Stimulated activated CD4-positive, alpha-beta T cell treated with anti-CD3 and anti-CD28 coated beads, Interleukin-12 subunit alpha, Interleukin-12 subunit beta, amount 100 ng/mL, for 24 hours (primary cell): Measurements from ENCODE around the gene PLXND1.
"Not testable (repeated sequence)": the region's sequence is repeated elsewhere in the genome, so short reads cannot be mapped to it uniquely, and the experiment has no call there.

Experiments
- DNase-seq, 2 experiments: peaks; one replicate each; pipeline ENCODE4 v3.0.0-alpha.2; 2020; ENCODE audit warnings: low read depth in 2 of 2

Gene PLXND1, protein sequence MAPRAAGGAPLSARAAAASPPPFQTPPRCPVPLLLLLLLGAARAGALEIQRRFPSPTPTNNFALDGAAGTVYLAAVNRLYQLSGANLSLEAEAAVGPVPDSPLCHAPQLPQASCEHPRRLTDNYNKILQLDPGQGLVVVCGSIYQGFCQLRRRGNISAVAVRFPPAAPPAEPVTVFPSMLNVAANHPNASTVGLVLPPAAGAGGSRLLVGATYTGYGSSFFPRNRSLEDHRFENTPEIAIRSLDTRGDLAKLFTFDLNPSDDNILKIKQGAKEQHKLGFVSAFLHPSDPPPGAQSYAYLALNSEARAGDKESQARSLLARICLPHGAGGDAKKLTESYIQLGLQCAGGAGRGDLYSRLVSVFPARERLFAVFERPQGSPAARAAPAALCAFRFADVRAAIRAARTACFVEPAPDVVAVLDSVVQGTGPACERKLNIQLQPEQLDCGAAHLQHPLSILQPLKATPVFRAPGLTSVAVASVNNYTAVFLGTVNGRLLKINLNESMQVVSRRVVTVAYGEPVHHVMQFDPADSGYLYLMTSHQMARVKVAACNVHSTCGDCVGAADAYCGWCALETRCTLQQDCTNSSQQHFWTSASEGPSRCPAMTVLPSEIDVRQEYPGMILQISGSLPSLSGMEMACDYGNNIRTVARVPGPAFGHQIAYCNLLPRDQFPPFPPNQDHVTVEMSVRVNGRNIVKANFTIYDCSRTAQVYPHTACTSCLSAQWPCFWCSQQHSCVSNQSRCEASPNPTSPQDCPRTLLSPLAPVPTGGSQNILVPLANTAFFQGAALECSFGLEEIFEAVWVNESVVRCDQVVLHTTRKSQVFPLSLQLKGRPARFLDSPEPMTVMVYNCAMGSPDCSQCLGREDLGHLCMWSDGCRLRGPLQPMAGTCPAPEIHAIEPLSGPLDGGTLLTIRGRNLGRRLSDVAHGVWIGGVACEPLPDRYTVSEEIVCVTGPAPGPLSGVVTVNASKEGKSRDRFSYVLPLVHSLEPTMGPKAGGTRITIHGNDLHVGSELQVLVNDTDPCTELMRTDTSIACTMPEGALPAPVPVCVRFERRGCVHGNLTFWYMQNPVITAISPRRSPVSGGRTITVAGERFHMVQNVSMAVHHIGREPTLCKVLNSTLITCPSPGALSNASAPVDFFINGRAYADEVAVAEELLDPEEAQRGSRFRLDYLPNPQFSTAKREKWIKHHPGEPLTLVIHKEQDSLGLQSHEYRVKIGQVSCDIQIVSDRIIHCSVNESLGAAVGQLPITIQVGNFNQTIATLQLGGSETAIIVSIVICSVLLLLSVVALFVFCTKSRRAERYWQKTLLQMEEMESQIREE (N-terminal part only)

DNA sequence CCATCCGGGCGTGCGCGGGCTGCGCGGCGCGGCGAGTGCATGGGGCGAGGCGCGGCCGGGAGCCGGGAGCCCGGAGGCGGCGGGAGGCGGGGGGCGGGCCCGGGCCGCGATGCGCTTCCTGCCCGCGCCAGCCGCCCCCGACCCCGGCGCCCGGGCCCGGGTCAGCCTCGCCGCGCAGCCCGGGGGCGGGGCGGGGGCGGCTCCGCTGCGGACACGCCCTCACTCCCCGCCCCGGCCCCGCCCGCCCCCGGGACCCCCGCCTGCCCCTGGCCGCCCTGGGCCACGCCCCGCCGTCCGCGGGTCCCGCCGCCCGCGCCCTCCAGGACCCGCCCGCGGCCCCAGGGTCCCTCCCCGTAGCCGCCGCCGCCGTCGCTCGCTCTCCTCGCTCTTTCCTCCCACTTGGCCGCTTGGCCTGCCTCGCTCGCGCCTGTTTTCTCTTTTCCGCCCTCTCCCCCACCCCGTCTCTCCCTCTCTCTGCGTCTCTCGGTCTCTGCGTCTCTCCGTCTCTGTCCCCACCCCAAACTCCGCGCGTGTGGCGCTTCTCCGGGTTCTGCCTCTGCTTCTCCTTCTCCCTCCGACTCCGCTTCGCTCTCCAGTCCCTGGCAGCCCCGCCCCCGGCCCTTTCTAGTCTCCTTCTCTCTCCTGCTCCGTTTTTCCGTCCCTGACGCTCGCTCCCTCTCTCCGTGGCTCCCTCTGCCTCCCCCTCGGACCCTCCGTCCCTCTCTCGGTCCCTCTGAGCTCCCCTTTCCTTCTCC, at the start of gene PLXND1:
PLXND1 (minus strand) TSS at position 41 of the 755 bp plus-strand sequence; CDS start at position 4, 37 bp downstream.
- peak in 1 of 2 experiments; percentile 15 for DNase-seq

DNA sequence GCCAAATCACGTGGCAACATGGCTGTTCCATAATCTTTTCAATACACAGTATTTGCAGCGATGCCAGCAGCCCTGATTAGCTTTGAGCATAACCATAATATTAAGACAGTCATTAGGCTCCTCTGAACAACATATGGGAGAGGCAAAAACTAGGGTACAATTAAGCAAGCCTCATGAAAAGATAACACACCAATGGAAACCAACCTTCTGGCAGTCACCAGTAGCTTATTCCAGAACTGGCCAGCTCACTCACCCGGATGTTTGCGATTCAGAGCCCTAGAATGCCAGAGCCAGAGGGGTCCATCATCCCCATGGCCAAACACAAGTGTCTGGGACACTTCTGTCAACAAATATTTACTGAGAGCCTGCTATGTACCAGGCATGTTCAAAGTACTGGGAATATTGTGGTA, 48.8 kb upstream of the PLXND1 start:
- DNase-seq: no peak

DNA sequence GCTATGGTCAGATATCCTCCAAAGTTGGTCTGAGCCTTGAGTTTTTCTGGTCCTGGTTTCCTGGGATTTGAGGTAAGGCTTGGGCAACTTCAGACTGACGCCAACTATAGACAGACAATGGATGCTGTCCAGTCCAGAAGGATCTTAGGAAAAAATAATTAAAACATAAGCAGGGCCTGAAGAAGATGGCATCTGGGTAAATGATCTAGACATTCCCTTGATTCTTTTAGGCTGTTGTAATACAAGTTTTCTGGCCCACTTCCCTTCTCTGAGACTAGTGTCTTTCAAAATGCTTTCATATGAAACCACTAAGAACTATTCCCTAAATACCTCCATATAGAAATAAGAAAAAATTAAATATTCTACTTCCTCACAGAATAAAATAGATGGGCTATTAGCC, 47.7 kb upstream of the PLXND1 start:
- DNase-seq: no peak

DNA sequence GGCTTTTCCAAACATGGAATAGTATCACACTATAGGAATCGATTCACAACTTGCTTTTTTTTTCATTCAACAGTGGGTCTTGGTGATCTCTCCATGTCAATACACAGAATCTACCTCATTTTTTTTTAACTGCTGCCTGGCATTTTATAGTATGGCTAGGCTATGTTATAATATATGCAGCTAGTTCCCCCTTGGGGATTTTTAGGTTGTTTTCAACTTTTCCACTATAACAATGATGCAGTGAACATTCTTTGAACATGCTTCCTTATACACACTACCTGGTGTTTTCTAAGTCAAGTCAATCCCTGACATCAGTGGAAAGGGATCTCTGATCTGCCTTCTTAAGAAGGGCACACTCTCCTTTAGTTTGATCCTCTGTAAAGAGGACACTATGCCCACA, 46.5 kb upstream of the PLXND1 start:
- DNase-seq: no peak

DNA sequence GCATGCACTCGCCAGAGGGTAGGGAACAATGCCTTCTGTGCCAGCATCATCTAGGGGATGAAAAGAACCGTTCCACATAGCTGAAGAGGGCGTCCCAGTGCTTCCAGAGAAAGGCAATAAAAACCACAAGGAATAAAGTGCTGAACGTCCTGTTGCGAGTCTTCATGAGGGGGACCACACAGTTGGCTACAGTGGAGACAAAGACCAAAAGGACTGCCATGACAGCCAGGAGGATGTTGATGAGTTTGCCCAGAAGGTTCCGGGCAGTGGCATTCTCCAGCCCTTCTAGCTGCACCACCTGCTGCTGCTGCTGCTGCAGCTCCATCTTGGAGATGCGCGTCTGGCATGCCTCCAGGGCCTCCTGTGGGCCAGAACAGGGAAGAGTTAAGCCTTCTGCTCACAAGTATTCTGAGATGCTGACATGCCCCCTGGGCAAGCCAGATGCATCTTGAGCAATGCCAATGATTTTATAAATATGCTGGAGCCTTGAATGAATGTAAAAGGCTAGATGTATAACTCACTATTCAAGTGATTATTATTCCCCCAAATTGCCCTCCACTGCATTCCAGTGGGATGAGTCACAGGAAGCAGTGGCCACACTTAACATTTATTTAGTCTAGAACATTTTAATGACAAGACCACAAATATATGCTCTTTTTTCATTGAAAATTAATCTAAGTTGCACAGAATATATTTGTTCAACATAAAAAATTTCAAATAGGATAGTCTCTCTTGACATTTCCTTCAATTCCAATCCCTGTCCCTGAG, 45.1 kb upstream of the PLXND1 start:
- DNase-seq: no peak

DNA sequence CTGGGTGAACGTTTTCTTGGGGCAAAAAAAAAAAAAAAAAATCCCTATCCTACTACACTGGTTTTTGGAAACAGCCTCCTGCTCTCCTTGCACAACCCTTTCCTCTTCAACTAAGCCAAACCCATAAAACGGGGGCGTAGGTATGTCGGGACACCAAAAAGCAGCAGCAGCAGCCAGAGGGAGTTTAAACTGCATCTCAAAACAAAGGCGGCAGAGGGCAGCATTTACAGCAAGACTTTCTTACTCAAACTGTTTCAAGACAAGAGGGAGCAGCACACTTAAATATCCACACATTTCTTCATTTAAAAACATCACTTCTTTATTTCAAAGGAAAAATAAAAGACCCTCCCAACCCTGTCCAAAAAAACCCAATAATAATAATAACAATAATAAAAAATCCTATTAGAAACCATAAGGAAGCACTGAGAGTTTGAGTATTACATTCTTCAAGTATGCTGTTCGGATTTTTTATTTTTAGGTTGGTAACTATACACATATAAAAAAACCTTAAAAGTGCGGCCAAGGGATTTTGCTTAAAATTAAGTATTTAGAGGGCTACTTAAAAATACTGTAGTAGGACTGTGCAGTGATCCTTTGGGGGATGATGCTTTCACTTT, 43.9 kb upstream of the PLXND1 start:
- peak in 1 of 2 experiments; percentile 43 for DNase-seq

DNA sequence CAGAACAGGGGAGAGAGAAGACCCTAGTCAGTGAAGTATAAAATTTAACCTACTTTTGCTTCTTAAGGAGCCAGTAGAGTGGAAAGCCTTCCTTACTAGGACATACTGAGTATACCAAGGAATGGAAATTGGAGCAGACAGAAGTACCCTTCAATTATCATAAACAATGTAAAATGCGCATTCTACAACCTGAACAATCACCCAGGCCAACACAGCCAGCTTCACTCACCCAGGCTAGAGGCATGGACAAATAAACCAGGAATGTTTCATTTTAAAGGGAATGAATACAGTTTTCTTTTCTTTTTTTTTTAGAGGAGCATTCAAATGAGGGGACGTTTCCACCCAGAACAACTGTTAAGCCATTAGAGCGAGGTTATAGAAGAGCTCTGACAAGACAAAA, 41.9 kb upstream of the PLXND1 start:
- DNase-seq: no peak

DNA sequence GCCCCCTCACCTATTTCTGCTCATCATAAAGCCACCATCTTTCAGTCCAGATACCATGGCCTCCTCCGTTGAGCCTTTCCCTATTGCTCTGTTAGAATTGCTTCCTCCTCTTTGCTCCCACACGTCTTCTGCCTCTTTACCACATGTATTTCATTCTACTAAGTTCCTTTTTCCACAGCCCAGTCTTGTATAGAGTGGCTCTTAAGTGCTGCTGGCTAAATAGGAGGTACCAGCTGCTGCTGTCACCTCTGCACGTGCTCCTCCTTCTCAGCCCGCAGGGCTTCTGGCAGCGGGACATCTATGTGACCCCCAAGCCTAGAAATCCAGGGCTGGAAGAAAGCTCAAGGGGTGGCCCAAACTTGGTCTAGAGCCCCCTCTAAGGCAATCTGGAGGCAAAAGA, 38.8 kb upstream of the PLXND1 start:
- DNase-seq: no peak

DNA sequence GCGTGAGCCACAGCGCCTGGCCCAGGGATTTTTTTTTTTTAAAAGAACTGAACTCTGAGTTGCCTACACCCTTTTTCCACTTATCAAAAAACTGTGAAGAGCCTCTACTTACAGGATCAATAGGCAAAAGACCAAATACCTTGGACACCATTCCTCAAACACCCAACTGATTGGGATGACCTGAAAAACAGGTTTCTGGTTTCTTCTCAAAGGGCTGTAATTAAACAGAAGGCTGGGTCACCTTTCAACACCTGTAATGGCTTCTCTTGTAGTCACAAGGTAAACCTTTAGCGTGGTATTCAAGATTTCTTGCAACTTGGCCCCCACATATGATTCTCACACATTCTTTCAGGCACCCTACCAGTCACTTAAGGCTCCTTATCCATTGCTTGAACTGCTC, 38.4 kb upstream of the PLXND1 start:
- no peak for DNase-seq

DNA sequence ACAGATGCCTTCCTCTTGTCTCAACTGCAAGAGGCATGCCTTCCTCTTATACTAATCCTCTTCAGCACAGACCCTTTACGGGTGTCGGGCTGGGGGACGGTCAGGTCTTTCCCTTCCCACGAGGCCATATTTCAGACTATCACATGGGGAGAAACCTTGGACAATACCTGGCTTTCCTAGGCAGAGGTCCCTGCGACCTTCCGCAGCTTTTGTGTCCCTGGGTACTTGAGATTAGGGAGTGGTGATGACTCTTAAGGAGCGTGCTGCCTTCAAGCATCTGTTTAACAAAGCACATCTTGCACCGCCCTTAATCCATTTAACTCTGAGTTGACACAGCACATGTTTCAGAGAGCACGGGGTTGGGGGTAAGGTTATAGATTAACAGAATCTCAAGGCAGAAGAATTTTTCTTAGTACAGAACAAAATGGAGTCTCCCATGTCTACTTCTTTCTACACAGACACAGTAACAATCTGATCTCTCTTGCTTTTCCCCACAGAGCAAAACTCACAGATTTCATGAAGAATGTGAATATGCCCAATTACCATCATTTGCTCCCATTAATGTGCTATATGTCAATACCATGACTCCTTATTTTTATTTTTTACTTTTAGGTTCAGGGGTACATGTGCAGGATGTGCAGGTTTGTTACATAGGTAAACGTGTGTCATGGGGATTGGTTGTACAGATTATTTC, 35.2 kb upstream of the PLXND1 start:
- DNase-seq: not testable (repeated sequence)

DNA sequence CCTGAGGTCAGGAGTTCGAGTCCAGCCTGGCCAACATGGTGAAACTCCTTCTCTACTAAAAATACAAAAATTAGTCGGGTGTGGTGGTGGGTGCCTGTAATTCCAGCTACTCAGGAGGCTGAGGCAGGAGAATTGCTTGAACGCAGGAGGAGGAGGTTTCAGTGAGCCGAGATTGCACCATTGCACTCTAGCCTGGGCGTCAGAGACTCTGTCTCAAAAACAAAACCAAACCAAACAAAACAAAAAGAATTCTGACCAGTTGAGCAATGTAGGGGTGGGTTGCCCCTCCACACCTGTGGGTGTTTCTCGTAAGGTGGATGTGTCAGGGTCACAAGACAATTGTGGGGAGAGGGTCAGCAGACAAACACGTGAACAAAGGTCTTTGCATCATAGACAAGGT, 34.5 kb upstream of the PLXND1 start:
- not testable (repeated sequence) for DNase-seq

DNA sequence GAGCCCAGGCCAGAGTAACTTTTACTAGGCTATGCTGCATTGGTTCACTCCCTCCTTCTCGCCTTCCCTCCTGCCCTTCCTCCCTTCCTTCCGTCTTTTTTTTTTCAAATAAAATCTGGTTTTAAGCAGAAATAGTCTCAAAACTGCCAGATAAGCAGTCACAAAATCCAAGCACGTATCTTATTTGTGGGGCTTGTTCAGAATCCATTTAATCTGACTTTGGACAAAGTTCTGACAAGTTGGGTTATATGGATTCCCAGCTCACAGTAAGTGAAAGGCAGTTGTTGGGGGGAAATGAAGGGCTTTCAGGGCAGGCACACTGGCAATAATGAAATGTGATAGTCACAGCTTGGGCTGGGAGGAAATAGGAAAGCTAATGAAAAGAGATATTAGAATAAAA, 32.0 kb upstream of the PLXND1 start:
- no peak for DNase-seq

DNA sequence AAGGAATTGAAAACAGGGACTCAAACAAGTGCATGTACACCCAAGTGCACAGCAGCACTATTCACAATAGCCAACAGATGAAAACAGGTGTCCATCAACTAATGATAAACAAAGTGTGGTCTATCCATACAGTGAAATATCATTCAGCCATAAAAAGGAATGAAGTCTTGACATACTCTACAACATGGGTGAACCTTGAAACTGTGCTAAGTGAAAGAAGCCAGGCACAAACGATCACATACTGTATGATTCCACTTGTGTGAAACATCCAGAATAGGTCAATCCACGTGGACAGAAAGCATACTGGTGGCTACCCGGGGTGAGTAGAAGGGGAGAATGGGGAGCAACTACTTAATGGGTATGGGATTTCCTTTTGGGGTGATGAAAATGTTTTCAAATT, 29.6 kb upstream of the PLXND1 start:
- DNase-seq: no peak

DNA sequence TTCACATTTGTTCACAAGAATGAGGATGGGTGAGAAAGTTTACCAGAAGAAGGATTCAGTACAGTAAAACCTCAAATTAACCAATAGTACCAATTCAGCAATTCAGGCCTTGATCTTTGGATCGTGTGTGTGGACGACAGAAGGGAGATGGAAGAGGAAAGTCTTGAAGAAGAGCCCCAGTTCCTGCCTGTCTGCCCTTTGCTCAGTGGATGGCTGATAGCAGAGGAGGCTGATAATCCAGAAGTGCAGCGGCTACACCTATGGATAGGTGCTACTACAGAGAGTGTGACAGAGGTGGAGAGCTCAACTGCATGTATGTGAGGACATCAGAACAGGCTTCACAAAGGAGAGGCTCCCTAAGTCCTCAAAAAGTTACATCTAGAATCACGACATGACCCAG, 29.2 kb upstream of the PLXND1 start:
- DNase-seq: no peak

DNA sequence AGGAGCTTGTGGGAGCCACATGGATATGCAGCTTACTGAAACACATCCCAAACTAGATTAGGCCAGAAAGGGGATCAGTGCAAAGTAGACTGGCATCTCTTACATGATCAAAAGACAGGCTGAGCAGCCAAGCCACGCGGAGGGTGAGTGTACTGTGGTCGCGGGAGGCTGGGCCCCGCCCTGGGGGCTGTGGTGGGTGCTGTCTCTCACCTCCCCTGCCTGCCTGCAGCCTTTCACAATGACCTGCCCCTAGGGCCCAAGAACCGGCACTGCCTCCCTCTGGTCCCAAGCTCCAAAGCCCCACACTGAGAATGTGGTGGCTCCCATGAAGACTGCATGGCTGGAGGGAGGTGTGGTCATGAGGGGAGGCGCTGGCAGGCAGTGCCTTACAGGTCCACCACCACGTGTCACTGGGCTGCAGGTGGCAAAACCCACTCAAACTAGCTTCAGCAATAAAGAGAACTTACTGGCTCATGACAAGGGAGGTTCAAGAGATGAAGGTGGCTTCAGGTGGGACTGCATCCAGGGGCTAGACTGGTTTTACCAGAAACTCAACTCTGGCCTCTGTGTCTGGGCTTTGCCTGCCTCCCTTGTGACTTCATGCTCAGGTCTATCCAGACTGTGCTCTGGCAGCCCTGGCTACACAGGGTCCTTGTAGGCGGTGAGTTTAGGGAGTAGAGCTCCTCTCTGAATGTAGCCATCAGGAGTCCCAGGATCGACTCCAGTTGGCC, 27.4 kb upstream of the PLXND1 start:
- DNase-seq: no peak

DNA sequence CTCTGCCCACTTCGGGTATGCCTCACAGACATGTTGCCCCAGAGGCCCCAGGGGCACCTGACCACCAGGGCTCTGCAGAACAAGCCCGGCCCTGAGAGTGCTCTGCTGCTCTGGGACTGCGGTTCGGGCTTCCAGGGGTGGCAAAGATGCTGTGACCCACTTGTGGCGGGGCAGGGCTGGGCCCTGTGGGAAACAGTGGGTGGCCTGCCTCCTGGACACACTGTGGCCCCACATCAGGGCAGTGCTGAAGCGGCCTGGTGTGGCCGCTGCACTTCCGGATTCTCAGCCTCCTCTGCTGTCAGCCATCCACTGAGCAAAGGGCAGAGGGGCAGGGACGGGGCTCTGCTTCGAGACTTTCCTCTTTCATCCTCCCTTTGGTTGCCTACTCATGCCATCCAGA, 26.5 kb upstream of the PLXND1 start:
- DNase-seq: no peak

DNA sequence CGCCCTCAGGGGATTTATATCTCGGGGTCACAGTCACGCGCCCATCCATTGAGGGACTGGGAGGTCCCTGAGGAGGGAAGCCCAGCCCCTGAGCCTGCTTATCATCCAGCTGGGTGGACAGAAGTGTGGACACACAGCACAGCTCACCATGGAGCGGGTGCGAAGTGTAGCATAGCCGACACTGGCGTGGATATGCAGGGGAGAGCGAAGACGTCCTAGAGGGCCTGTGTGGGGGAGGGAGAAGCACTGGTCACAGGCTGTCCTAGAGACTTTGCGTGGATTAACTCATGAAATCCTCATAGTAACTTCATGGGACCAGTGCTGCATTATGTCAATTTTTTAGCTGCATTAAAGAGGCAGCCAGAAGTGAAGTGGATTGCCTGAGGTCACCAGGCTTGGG, 26.1 kb upstream of the PLXND1 start:
- no peak for DNase-seq

DNA sequence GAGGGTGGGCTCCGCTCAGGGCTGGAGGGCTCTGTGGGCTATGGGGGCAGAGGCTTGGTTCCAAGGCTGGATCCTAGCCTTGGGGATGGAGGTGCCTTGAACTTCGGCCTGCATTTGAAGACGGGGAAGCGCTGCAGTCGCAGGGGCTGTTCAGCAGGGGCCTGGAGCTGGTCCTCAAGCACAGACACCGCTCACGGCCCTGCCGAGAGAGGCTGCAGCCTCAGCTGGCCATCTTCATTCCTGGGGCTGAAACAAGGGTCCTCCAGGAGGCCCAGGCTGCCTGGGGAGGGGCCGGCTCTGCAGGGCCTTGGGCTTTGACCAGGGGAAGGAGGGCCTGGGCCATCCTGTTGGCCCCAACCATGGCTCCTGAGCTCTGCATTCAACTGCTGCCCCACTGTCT, 25.6 kb upstream of the PLXND1 start:
- no peak for DNase-seq

DNA sequence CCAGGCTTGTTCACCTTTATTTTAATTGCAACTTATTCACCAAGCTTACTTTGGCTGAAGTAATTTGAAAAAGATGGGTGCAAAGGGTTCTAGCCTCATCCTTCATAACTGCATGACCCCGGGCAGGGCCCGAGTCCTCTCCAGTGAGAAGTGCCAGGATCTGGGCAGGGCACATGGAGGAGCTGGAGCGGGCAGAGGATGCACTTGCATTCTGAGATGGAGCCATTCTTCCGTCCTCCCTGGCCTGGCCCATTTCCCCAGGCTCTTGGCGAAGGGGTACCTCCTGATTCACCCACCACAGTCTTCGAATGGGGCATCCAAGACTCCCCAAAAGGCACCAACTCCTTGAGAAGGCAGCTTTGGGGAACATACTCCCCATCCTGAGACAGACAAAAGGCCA, 22.5 kb upstream of the PLXND1 start:
- DNase-seq: no peak
